Gastrocnemius medialis (tissue), 4 donors: ENCODE data around the gene TMEM115.

Experiments
- POLR2A ChIP-seq, 2 donors: fragments of 450-650 bp; IDR thresholded peaks; one replicate each; pipeline ENCODE4 v1.6.1; 2017; ENCODE audit warnings: antibody characterized with exemption in 2 of 2, mild to moderate bottlenecking in 2 of 2, moderate library complexity in 2 of 2
- TF ChIP-seq, protein P1 (sequence below), 5 experiments: fragments of 450-650 bp in 3 of 5; fragments of 200-600 bp in 2 of 5; sonication (generic) in 2 of 5; IDR thresholded peaks in 4 of 5; conservative IDR thresholded peaks in 1 of 5; 1 replicate in 4 of 5; 2 replicates in 1 of 5; pipeline ENCODE4 v1.5.1; 2016 to 2019; ENCODE audit warnings: antibody characterized with exemption in 5 of 5, mild to moderate bottlenecking in 3 of 5, moderate library complexity in 3 of 5

DNA sequence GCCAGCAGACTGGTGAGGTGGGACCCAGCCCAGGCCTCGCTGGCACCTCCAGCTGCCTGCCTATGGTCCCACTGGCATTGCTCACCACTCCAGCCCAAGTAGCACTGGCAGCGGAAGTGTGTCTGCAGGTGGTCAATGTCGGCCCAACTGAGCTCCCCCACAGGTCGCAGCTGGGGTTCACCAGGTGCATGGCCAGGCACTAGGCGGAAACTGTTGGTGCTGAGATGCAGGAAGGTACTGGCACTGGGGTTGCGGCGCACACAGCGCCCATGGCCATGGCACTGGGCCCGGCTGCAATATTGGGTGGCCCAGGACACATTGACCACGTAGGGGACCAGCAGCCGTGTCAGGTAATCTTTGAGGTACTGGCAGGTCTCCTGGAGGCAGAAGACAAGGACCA is 41.2 kb downstream of the TMEM115 start:
- TF ChIP-seq, protein P1, sequence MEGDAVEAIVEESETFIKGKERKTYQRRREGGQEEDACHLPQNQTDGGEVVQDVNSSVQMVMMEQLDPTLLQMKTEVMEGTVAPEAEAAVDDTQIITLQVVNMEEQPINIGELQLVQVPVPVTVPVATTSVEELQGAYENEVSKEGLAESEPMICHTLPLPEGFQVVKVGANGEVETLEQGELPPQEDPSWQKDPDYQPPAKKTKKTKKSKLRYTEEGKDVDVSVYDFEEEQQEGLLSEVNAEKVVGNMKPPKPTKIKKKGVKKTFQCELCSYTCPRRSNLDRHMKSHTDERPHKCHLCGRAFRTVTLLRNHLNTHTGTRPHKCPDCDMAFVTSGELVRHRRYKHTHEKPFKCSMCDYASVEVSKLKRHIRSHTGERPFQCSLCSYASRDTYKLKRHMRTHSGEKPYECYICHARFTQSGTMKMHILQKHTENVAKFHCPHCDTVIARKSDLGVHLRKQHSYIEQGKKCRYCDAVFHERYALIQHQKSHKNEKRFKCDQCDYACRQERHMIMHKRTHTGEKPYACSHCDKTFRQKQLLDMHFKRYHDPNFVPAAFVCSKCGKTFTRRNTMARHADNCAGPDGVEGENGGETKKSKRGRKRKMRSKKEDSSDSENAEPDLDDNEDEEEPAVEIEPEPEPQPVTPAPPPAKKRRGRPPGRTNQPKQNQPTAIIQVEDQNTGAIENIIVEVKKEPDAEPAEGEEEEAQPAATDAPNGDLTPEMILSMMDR (IDR thresholded peaks at IDR 0.05 in 4 of 5, conservative IDR thresholded peaks at IDR 0.05 in 1 of 5): no peak
- no peak for TF ChIP-seq POLR2A (IDR thresholded peaks at IDR 0.05)
